ENCODE measurements around the gene WDR31.

GRCh38 chr9:113387560-113388230 is 47.6 kb upstream of the WDR31 start:
- TF ChIP-seq CTCF (conservative IDR thresholded peaks at IDR 0.05): no peak
- no peak for TF ChIP-seq ZFX (IDR thresholded peaks at IDR 0.05)

All from C4-2B (cell line).